NCI-H2107 treated with DMSO at 0.1 percent for 48 hours (cell line): ENCODE data around the gene EHBP1L1.
"Not testable (repeated sequence)": the region's sequence is repeated elsewhere in the genome, so short reads cannot be mapped to it uniquely, and the experiment has no call there.

ENCODE experiments used
- DNase-seq: peaks from one replicate; lab custom pipeline; 2025; ENCODE audit not compliant: unreplicated experiment; lab: John Stamatoyannopoulos, UW

The EHBP1L1 gene

DNA sequence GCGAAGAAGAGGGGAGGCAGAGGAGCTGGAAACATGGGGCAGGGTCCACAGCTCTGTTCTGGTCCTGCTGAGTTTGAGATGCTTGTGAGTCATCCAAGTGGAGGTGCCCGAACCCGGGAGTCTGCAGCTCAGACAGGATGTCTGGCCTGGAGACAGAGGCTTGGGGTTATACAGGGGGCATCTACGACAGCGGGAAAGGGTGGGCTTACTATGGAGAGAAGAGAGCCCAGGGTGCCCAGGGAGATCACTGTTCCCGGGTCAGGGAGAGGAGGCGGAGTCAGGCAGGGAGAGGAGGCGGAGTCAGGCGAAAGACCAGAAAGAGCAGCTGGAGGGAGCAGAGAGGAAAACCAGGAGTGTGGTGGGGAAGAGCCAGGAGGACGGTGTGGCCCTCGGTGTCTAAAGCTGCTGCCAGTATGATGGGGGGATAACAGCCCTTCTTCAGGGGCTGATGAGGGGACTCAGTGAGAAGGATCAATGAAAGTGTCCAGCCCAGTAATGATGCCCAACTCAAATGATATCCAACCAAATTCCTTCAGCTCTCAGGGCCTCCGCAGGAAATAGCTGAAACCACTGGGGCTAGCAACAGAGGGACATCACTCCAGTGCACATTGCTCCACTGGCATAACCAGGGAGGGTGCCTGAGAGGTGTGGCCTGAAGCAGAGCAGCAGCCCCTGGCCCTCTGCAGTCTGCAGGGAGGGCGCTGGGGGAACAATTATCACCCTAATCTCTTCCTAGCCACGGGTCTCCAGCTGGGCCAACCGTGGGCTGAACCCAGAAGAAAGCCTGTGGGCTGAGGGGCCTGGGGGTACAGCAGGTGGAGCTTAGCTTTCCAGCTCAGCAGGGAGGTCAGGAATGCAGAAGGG, 15.1 kb upstream of the EHBP1L1 start:
- no peak for DNase-seq

- no peak for DNase-seq
Observed at GRCh38 chr11:65562020-65562419, 13.8 kb upstream of the EHBP1L1 start.

DNA sequence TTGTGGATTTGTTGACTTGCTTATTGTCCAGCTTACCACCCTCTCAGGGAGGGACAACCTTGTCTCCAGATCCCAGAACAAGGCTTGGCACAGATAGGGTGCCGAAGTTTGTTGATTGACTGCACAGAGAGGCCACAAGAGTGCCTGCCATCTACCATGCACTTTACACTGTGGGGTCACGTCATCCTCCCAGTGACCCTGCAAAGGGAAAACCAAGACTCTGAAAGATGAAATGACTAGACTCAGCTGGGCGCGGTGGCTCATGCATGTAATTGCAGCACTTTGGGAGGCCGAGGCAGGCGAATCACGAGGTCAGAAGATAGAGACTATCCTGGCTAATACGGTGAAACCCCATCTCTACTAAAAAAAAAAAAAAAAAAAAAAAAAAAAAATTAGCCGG, 13.1 kb upstream of the EHBP1L1 start:
- DNase-seq: no peak

DNA sequence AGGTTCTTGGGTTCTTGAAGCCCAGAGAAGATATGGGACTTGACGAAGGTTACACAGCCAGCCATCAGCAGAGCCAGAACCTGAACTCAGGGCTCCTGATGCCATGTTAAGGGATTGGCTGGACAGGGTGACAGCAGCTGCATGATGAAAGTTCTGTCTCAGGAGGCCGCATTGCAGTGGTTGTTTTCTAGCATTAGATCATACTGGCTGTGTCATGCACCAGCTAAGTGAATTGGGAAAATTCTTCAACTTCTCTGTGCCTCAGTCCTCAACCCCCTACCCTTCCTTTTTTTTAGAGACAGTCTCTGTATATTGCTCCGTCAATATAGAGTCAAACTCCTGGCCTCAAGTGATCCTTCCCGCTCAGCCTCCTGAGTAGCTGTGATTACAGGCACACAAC, 12.3 kb upstream of the EHBP1L1 start:
- no peak for DNase-seq

GRCh38 chr11:65564879-65565559, 10.8 kb upstream of the EHBP1L1 start:
- DNase-seq: not testable (repeated sequence)

DNA sequence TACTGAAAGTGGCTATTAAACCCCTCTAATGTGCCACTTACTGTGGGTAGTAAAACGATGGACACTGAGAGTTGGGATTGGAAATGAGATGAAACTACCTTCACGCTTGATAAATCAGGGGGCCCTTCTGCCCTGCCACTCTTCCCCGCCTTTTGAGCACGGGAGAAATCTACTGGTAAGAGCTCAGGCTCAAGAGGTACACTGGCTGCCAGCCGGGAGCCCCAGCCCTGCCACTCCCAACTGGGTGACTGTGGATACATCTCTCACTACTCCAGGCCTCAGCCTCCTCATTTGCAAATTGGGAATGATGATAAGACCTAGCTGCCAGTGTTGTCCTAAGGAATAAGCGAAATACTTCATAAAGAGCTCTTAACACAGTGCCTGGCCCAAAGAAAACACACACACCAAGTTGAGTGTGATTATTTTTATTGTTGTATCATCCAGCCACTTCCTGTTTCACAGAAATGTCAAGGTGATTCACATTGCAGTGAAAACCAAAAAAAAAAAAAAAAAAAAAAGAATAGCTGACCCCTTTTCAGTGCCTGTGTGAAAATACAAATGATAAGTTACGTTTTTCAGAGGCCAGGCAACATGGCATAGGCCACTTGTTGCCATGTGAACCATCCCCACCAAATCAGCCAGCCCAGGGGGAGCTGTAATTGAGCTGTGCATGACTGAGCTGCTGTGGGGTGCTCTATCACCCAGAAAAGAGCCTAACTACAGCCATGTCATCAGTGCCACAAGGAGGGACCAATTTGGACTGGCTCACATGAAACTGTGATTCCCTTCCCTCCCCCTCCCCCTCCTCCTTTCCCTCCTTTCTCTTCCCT, 10.0 kb upstream of the EHBP1L1 start:
- DNase-seq: no peak

GRCh38 chr11:65569164-65569972, 6.5 kb upstream of the EHBP1L1 start:
- DNase-seq: no peak

- peak; percentile 62 for DNase-seq
Observed at GRCh38 chr11:65569973-65570918, 5.6 kb upstream of the EHBP1L1 start, which contains the start of gene ZNRD2. TSS of gene ZNRD2 (plus strand) at chr11:65570477. CDS start at chr11:65570492, 15 bp downstream.

- DNase-seq: no peak
Observed at GRCh38 chr11:65571420-65571819, 4.4 kb upstream of the EHBP1L1 start.

DNA sequence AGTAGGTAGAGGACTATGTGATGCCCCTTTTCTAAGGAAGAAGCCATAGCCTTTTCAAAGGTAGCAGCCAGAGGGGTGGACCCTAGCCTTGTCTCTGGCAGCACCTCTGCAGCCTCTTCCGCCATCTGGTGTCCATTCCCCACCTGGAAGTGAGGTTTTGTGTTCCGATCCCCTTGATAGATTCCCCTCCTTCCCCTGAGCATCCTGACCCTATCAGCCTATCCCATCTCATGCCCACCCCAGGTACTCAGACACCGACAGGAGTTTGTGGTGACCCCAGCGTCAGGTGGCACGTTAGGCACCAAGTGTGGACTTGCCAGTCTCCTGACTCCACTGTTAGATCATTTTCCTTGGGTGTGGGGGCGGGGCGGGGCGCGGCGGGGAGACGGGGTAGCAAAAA, 3.9 kb upstream of the EHBP1L1 start:
- DNase-seq: peak; percentile 35

- DNase-seq: peak; percentile 63
Observed at GRCh38 chr11:65572356-65573051, 3.3 kb upstream of the EHBP1L1 start, which contains the start of gene FAM89B. TSS of gene FAM89B (plus strand) at chr11:65572538. CDS start at chr11:65572670, 132 bp downstream.

DNA sequence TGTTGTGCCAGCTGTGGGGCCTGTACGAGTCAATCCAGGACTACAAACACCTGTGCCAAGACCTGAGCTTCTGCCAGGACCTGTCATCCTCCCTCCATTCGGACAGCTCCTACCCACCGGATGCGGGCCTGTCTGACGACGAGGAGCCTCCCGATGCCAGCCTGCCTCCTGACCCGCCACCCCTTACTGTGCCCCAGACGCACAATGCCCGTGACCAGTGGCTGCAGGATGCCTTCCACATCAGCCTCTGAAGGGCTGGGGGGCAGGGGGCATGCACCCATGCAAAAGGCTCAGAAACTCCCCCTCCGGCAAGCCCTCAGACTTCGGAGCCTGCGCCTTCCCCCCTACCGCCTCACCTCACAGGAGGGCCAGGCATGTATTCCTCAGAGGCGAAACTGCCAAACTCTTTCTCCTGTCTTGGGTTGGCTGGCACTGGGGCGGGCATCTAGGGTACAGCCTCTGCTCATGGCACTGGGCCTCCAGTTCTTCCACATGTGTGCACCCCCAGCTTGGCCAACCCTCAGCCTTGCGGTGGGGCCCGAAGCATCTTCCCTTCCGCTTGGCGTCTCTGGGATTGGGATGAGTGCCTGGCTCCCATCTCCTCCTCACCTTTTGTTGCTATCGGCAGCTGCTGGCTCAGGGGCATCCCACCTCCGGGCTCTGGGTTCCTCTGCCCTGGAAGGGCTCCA, 2.3 kb upstream of the EHBP1L1 start:
- DNase-seq: no peak

- DNase-seq: peak; percentile 51
Observed at GRCh38 chr11:65574109-65574810, 1.6 kb upstream of the EHBP1L1 start.

- DNase-seq: no peak
Observed at GRCh38 chr11:65574811-65575567, 864 bp upstream of the EHBP1L1 start.

DNA sequence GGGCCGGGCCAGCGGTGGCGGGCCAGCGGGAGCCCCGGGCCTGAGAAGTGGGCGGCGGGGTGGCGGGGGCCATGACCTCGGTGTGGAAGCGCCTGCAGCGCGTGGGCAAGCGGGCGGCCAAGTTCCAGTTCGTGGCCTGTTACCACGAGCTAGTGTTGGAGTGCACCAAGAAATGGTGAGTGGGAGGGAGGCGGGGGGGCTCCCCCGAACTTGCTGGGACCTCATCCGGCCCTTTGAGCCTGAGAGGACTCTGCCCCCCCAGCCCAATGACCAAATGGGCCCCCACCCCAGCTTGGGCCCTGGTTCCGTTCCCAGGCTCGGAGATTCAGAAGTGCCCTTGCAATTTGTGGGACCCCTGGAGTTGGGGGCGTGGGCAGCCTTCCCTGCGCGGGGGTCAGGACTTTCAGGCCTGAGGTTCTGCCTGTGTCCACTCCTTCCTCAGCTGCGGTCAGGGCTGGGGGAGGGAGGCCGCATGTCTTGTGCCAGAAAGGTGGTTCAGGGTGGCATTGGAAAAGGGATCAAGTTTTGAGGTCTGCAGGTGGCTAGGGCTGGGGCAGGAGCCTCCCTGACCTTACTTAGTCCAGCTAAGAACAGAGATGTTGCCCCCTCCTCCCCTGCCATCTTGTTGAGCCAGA, 496 bp downstream of the EHBP1L1 start:
- DNase-seq: no peak
